ENCODE results near the gene SSBP2. TPM values are rescaled to one million over a fixed set of nuclear protein-coding genes. Genes with fewer than 3 reads are reported as not detected.

The SSBP2 gene
- total RNA-seq, 4 donors from 2014 or later, result 25.9 to 94.6 (median 41.8) TPM

- TF ChIP-seq CTCF (IDR thresholded peaks at IDR 0.05), result no peak
- peak; percentile 60 for ATAC-seq (ENCODE audit: low FRiP score)
- DNase-seq (ENCODE audit: low spot score), result no peak
Measured at GRCh38 chr5:81779125-81779915, 28.4 kb upstream of the SSBP2 start.

GRCh38 chr5:81778642-81779041 is 27.7 kb upstream of the SSBP2 start:
- TF ChIP-seq CTCF (IDR thresholded peaks at IDR 0.05), result no peak
- DNase-seq (ENCODE audit: low spot score) (no peak), ATAC-seq (ENCODE audit: low FRiP score) (peak; percentile 88)

GRCh38 chr5:81776258-81776657 is 25.4 kb upstream of the SSBP2 start:
- DNase-seq (ENCODE audit: low spot score) (no peak), ATAC-seq (ENCODE audit: low FRiP score) (no peak)
- no peak for TF ChIP-seq CTCF (IDR thresholded peaks at IDR 0.05)

GRCh38 chr5:81774374-81774773 is 23.5 kb upstream of the SSBP2 start:
- ATAC-seq (ENCODE audit: low FRiP score) (no peak), DNase-seq (ENCODE audit: low spot score) (no peak)
- no peak for TF ChIP-seq CTCF (IDR thresholded peaks at IDR 0.05)

GRCh38 chr5:81773574-81773973 is 22.7 kb upstream of the SSBP2 start:
- ATAC-seq (ENCODE audit: low FRiP score), result no peak
- DNase-seq (ENCODE audit: low spot score), result no peak

GRCh38 chr5:81773161-81773560 is 22.3 kb upstream of the SSBP2 start:
- ATAC-seq (ENCODE audit: low FRiP score) (no peak), DNase-seq (ENCODE audit: low spot score) (no peak)
- TF ChIP-seq CTCF (IDR thresholded peaks at IDR 0.05), result no peak

More at GRCh38 chr5:81773574-81773973, 22.7 kb upstream of the SSBP2 start:
- TF ChIP-seq CTCF (IDR thresholded peaks at IDR 0.05), result no peak

GRCh38 chr5:81772488-81772887 is 21.6 kb upstream of the SSBP2 start:
- DNase-seq (ENCODE audit: low spot score), result no peak
- no peak for TF ChIP-seq CTCF (IDR thresholded peaks at IDR 0.05)
- no peak for ATAC-seq (ENCODE audit: low FRiP score)
